Measurements from ENCODE around the gene CFAP97D2. TPM values are rescaled to one million over a fixed set of nuclear protein-coding genes. Genes with fewer than 3 reads are reported as not detected.

Gene CFAP97D2
- total and polyA plus RNA-seq, 2 experiments from 2014 or later: not detected

DNA sequence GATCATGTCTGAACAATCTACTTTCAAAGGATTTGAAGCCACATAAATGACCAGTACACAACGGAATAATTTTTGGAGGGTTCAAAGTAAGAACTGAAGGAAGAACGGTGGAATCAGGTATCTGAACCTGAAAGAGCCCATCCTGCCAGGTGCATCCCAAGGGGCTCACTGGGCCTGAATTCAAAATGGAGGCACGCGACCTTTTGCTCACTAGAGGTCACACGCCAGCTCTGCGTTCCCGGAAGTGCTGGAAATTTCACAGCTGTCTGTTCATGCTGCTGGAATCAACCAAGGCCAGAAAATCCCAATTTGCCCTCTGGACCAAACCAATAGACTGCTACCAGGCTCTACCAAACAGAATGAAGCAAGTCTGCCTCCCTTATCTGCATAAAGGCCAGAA lies 42.5 kb upstream of the CFAP97D2 start:
- Histone ChIP-seq H3K4me3 (no peak overlapping the region), H3K36me3 (replicated peaks; ENCODE audit: insufficient read depth, low read depth) (no peaks in the 10 kb centered on the region), H3K9me3 (ENCODE audit: low read depth) (no peaks in the 10 kb centered on the region), H3K79me2 (no peaks in the 10 kb centered on the region), H3K27me3 (no peaks in the 10 kb centered on the region), H2AFZ (no peak overlapping the region), H3K27ac (no peak overlapping the region), H3K9me2 (replicated peaks; ENCODE audit: insufficient read depth) (no peaks in the 10 kb centered on the region), H3K4me1 (ENCODE audit: insufficient read depth) (peaks cover under 1% of the 10 kb centered on the region), H4K20me1 (ENCODE audit: insufficient read depth, poor library complexity, severe bottlenecking) (no peaks in the 10 kb centered on the region), H3K4me2 (no peak overlapping the region)
- 98% methylated on average over 7 of the region's 7 CpGs for WGBS (ENCODE audit: low lambda C conversion rate, missing lambda C conversion rate)
- no peak for TF ChIP-seq EZH2 (IDR thresholded peaks at IDR 0.05; ENCODE audit: borderline replicate concordance)
- TF ChIP-seq, protein P1, sequence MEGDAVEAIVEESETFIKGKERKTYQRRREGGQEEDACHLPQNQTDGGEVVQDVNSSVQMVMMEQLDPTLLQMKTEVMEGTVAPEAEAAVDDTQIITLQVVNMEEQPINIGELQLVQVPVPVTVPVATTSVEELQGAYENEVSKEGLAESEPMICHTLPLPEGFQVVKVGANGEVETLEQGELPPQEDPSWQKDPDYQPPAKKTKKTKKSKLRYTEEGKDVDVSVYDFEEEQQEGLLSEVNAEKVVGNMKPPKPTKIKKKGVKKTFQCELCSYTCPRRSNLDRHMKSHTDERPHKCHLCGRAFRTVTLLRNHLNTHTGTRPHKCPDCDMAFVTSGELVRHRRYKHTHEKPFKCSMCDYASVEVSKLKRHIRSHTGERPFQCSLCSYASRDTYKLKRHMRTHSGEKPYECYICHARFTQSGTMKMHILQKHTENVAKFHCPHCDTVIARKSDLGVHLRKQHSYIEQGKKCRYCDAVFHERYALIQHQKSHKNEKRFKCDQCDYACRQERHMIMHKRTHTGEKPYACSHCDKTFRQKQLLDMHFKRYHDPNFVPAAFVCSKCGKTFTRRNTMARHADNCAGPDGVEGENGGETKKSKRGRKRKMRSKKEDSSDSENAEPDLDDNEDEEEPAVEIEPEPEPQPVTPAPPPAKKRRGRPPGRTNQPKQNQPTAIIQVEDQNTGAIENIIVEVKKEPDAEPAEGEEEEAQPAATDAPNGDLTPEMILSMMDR (IDR thresholded peaks at IDR 0.05; ENCODE audit: poor library complexity): no peak
- no peak for TF ChIP-seq EZH2phosphoT487 (IDR thresholded peaks at IDR 0.05; ENCODE audit: low read depth, severe bottlenecking, unreplicated experiment)
- DNase-seq (ENCODE audit: low spot score): no peak

DNA sequence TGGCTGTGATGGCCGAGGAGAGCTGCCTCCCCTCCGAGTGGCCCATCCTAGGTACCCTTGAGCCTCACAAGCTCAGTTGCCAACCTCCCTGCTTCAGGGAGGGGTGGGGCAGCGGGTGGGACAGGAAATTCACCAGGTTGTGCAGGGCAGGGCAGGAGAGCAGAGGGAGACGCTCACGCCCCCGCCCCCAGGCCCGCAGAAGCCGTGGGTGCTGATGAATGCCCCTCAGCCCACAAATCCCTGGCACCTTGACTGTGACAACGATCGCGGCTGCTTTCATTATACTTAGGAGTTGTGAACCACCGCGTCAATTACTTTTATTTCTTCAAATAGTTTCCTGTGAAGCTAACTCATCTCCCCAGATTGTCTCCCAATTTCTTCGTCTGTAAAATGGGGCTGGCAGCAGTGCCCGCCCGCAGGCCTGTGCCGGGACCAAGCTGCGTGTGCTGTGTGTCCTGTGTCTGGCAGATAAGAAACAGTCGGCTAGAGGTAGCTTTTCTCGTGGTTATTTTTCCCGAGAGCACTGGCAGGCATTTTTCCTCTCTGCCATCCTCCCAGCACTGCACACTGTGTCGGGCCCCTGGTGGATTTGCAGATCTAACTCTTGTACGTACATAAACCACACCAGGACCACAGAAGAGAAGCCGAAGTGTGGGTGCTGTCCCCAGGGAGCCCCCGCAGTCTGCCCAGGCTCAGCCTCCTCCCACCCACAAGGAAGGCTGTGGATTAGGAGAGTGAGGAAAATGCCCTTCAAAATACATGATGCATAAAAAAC lies 38.7 kb upstream of the CFAP97D2 start:
- no peaks in the 10 kb centered on the region for H3K27me3 ChIP-seq
- no peak for DNase-seq (ENCODE audit: low spot score)
- TF ChIP-seq, protein P1 (IDR thresholded peaks at IDR 0.05; ENCODE audit: poor library complexity): no peak
- no peak for TF ChIP-seq EZH2phosphoT487 (IDR thresholded peaks at IDR 0.05; ENCODE audit: low read depth, severe bottlenecking, unreplicated experiment)
- TF ChIP-seq EZH2 (IDR thresholded peaks at IDR 0.05; ENCODE audit: borderline replicate concordance): no peak
- no peak overlapping the region for H3K4me3 ChIP-seq
- H2AFZ ChIP-seq: no peak overlapping the region
- no peaks in the 10 kb centered on the region for H3K4me1 ChIP-seq (ENCODE audit: insufficient read depth)
- no peak overlapping the region for H3K27ac ChIP-seq
- no peaks in the 10 kb centered on the region for H3K9me3 ChIP-seq (ENCODE audit: low read depth)
- H3K4me2 ChIP-seq: no peak overlapping the region
- no peaks in the 10 kb centered on the region for H3K79me2 ChIP-seq
- WGBS (ENCODE audit: low lambda C conversion rate, missing lambda C conversion rate): 71% methylated on average over 18 of the region's 25 CpGs
- H4K20me1 ChIP-seq (ENCODE audit: insufficient read depth, poor library complexity, severe bottlenecking): no peaks in the 10 kb centered on the region
- no peaks in the 10 kb centered on the region for H3K36me3 ChIP-seq (replicated peaks; ENCODE audit: insufficient read depth, low read depth)
- no peaks in the 10 kb centered on the region for H3K9me2 ChIP-seq (replicated peaks; ENCODE audit: insufficient read depth)

DNA sequence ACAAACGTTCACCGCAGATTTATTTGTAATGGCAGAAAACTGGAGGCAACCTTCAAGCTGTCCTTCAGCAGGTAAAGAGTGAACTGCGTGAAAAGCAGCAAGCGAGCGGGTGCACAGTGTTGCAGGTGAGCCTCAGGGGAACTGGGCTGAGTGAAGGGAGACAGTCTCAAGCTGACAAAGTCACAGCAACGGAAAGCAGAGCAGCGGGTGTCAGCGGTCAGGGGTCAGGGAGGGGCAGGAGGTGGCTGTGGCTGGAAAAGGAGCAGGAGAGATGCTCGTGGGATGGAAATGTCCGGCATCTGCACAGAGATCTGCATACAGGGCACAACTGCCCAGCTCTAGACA lies 38.2 kb upstream of the CFAP97D2 start:
- no peak overlapping the region for H3K4me2 ChIP-seq
- no peak for DNase-seq (ENCODE audit: low spot score)
- no peaks in the 10 kb centered on the region for H3K9me2 ChIP-seq (replicated peaks; ENCODE audit: insufficient read depth)
- no peaks in the 10 kb centered on the region for H3K36me3 ChIP-seq (replicated peaks; ENCODE audit: insufficient read depth, low read depth)
- H3K27ac ChIP-seq: no peak overlapping the region
- H3K4me1 ChIP-seq (ENCODE audit: insufficient read depth): no peaks in the 10 kb centered on the region
- H4K20me1 ChIP-seq (ENCODE audit: insufficient read depth, poor library complexity, severe bottlenecking): no peaks in the 10 kb centered on the region
- 55% methylated on average over 10 of the region's 10 CpGs for WGBS (ENCODE audit: low lambda C conversion rate, missing lambda C conversion rate)
- H3K27me3 ChIP-seq: no peaks in the 10 kb centered on the region
- no peak overlapping the region for H2AFZ ChIP-seq
- no peaks in the 10 kb centered on the region for H3K9me3 ChIP-seq (ENCODE audit: low read depth)
- TF ChIP-seq, protein P1 (IDR thresholded peaks at IDR 0.05; ENCODE audit: poor library complexity): no peak
- TF ChIP-seq EZH2 (IDR thresholded peaks at IDR 0.05; ENCODE audit: borderline replicate concordance) (no peak), EZH2phosphoT487 (IDR thresholded peaks at IDR 0.05; ENCODE audit: low read depth, severe bottlenecking, unreplicated experiment) (no peak)
- H3K4me3 ChIP-seq: no peak overlapping the region
- H3K79me2 ChIP-seq: no peaks in the 10 kb centered on the region
